HG03039 (cell line): ENCODE measurements around the gene SFXN5.

Experiments used
- ATAC-seq: cut with Tn5 transposase; IDR thresholded peaks from one replicate; pipeline ENCODE4 v1.9.1; 2021; ENCODE audit warnings: mild to moderate bottlenecking, moderate library complexity; ENCODE audit not compliant: unreplicated experiment

SFXN5 gene

DNA sequence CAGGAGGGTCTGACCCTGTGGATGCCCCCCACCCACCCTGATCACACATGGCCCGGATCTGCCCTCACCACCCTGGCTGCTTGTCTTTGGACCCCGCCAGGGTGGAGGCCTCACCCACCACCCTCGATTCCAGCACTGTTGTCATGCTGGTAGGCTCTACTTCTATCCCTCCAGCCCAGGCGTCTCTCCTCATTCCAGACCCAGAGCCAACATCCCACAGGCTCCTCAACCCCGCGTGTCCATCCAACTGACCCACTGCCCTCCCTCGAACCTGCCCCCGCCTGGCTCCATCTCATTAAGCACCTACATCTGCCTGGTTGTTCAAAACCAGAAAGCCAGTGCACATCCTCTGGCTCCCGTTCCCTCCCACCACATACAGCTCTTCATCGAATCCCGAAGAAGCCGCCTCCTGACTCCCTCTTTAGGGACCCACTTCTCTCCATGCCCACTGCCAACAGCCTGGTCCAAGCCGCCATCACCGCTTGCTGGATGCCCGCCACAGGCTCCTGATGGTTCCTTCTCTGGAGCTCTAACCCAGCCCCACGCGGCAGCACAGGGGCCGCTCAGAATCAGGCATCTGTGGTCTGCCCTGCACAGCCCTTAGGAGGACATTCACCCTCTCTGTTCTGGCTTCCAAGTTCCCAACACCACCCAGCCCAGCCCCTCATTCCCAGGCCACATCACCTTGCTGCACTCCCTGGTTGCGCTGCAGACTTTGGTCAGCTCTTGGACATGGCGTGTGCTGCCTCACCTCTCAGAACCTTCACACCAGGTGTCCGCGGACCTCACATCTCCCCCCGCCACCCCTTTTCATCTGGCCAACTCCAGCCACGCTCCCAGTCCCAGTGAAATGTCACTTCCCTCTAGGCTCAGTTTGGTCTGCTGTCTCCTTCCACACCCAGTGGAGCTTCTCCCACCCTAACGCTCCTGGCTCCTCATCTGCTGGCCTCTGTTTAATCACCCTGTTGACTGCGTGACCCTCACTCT lies 111.2 kb downstream of the SFXN5 start:
- ATAC-seq = no peak

DNA sequence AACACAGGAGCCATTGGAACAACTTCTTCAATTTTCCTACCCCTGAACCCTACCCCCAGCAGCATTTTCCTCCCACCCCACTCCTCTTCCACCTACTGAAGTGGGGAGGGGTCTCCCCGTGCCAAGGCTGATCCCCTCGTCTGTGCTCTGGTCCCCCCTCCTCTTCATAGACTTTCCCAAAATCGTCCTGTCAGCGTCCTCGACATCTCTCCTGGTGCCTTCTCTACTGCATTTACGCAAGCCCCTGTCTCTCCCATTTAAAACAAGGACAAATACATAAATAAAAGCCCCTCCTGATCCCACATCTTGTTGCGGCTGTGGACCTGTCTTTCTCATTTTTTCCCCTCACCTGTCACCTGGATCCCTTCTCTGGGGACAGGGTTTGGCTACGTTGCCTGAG lies 112.0 kb downstream of the SFXN5 start:
- no peak for ATAC-seq

- no peak for ATAC-seq
Measured at GRCh38 chr2:72958542-72959385, 112.7 kb downstream of the SFXN5 start.

GRCh38 chr2:72956936-72957335 lies 114.6 kb downstream of the SFXN5 start:
- ATAC-seq = no peak

- no peak for ATAC-seq
Measured at GRCh38 chr2:72956050-72956395, 115.5 kb downstream of the SFXN5 start.

GRCh38 chr2:72955228-72956049 lies 116.1 kb downstream of the SFXN5 start:
- ATAC-seq = no peak

- ATAC-seq = no peak
Measured at GRCh38 chr2:72954376-72955227, 116.9 kb downstream of the SFXN5 start.

- ATAC-seq = no peak
Measured at GRCh38 chr2:72953976-72954375, 117.5 kb downstream of the SFXN5 start.

GRCh38 chr2:72953528-72953927 lies 118.0 kb downstream of the SFXN5 start:
- no peak for ATAC-seq

- ATAC-seq = no peak
Measured at GRCh38 chr2:72952961-72953360, 118.6 kb downstream of the SFXN5 start.

GRCh38 chr2:72952110-72952823 lies 119.2 kb downstream of the SFXN5 start:
- ATAC-seq = no peak

DNA sequence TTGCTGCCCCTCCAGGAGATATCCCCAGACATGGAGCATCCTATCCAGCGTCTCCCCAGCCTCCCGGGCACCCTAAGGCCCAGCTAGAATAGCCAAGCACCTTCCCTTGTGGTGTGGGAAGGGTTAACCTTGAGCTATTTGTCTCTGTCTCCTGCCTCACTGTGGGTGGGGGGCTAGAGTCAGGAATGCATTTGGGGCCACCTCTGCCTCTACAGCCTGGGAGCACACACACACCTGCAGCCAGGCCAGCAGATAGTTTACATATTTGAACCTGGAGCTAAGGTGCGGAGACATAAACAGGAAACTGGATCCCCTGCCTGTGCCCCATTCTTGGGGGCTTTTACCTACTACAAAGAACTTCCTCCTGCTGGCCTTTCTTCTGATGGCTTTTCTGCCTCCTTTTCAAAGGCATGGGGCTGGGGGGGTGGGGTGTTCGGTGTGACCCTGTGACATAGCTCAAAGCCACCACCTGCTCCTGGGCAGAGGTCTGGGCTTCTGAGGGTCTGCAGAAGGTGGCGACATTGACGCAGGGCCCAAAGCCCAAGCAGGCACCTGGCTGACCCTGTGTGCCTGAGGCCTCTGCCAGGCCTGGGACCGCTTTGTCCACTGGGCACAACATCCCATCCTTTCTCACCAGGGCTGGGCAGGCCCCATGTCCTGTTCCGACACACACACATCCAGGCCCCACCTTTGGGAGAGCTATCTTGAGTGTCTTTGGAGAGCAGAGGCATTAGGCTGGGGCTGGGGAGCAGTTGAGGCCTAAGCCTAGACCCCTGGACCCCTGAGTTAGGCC lies 120.0 kb downstream of the SFXN5 start:
- no peak for ATAC-seq

GRCh38 chr2:72950558-72951255 lies 120.8 kb downstream of the SFXN5 start:
- no peak for ATAC-seq

- ATAC-seq = no peak
Measured at GRCh38 chr2:72949642-72950041, 121.9 kb downstream of the SFXN5 start.

DNA sequence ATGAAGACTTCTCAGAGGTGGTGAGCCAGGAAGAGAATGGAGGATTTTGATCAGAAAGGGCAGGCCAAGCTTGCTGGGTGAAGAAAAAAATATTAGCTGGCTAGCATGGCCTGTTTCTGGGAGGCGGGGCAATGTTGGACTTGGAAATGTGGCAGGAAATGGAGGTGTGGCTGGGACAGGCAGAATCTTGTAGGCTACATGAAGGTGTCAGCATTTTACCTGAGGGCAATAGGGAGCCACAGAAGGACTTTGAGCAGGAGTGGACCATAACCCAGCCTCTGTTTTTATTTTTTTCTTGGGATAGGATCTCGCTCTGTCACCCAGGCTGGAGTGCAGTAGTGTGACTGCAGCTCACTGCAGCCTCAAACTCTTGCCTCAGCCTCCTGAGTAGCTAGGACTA lies 122.5 kb downstream of the SFXN5 start:
- ATAC-seq = no peak

- no peak for ATAC-seq
Measured at GRCh38 chr2:72947952-72948830, 123.3 kb downstream of the SFXN5 start.

GRCh38 chr2:72946466-72946865 lies 125.0 kb downstream of the SFXN5 start:
- no peak for ATAC-seq
